ENCODE data around the gene COLEC11. TPM values are rescaled to one million over a fixed set of nuclear protein-coding genes. Genes with fewer than 3 reads are reported as not detected.

COLEC11 gene
- total and polyA plus RNA-seq, 10 of the 15 experiments (the other 5 are each of a cell fraction or from before 2014, with no cell fraction given), result 0.08 to 0.74 (median 0.14) TPM; not detected in 4

GRCh38 chr2:3611589-3611988 is 16.7 kb downstream of the COLEC11 start (continued):
- TF ChIP-seq SUPT20H (IDR thresholded peaks at IDR 0.05; ENCODE audit: borderline replicate concordance, control insufficient read depth, low read depth, low read length) (no peak), POLR2A (IDR thresholded peaks at IDR 0.05; ENCODE audit: low read depth, low read length) (no peak), ESRRA (IDR thresholded peaks at IDR 0.05; ENCODE audit: low read length) (no peak)

GRCh38 chr2:3612639-3613523 is 18.0 kb downstream of the COLEC11 start:
- 67% methylated on average over 27 of the region's 29 CpGs for WGBS (ENCODE audit: insufficient coverage, insufficient replicate concordance, low lambda C conversion rate, missing lambda C conversion rate)
- Histone ChIP-seq H3K79me2 (ENCODE audit: control insufficient read depth, insufficient read depth, low read length) (no peaks in the 10 kb centered on the region), H3K36me3 (ENCODE audit: control insufficient read depth in 2 of 2, insufficient read depth in 2 of 2, low read length in 1 of 2) (no peaks in the 10 kb centered on the region), H3K27ac (ENCODE audit: control insufficient read depth, insufficient read depth) (no peak overlapping the region), H4K20me1 (ENCODE audit: control insufficient read depth, insufficient read depth) (no peaks in the 10 kb centered on the region), H2AFZ (ENCODE audit: control insufficient read depth, low read depth, low read length) (no peak overlapping the region), H3K4me1 (ENCODE audit: control insufficient read depth, insufficient read depth, low read length) (peaks cover 10% of the 10 kb centered on the region), H3K4me2 (ENCODE audit: control insufficient read depth, insufficient read depth) (no peak overlapping the region), H3K27me3 (replicated peaks in 1 of 2; ENCODE audit: control insufficient read depth in 2 of 2, insufficient read depth in 2 of 2, low read length in 1 of 2) (no peaks in the 10 kb centered on the region), H3K9ac (ENCODE audit: control insufficient read depth, insufficient read depth, low read length) (no peak overlapping the region), H3K4me3 (no peak overlapping the region), H3K9me3 (replicated peaks; ENCODE audit: control insufficient read depth, insufficient read depth, low read length) (no peaks in the 10 kb centered on the region; the same call in 2 of the 3 replicates)
- FAIRE-seq (no peak), ATAC-seq (no peak), DNase-seq (ENCODE audit: low read depth, low spot score) (no peak)
- in situ Hi-C loops (cut with MboI) (no loop called here), intact Hi-C loops (cut with micrococcal nuclease; ENCODE audit: unreplicated experiment) (no loop called here)
- TF ChIP-seq ZBED1 (IDR thresholded peaks at IDR 0.05; ENCODE audit: borderline replicate concordance) (no peak), YBX1 (IDR thresholded peaks at IDR 0.05) (no peak), EGR1 (IDR thresholded peaks at IDR 0.05; ENCODE audit: borderline replicate concordance in 1 of 2, low read depth in 2 of 2, low read length in 2 of 2) (no peak), PBX3 (IDR thresholded peaks at IDR 0.05; ENCODE audit: insufficient replicate concordance, low read depth, low read length) (no peak), WRNIP1 (IDR thresholded peaks at IDR 0.05; ENCODE audit: borderline replicate concordance, low read depth, low read length) (no peak), NFIC (IDR thresholded peaks at IDR 0.05; ENCODE audit: low read depth, low read length) (no peak), SP1 (IDR thresholded peaks at IDR 0.05; ENCODE audit: low read depth, low read length) (no peak), REST (IDR thresholded peaks at IDR 0.05; ENCODE audit: low read depth, low read length) (no peak)
- ChIA-PET POLR2A (interaction anchor here (1.9 kb wide), 1 partner anchor 12 kb away, joined by 4 read pairs; no protein-coding TSS in a partner anchor), SMC1A (ENCODE audit: uncharacterized antibody, unreplicated experiment) (no interaction called here), CTCF (interaction anchor here (1.1 kb wide), 1 partner anchor 151 kb away, joined by 4 read pairs; no protein-coding TSS in a partner anchor), RAD21 (ENCODE audit: unreplicated experiment) (no interaction called here)
- BruUV-seq (replicated peaks), result no TSS peak

All from GM12878 (cell line).